Keratinocyte (primary cell): ENCODE results near the gene ARTN.

Experiments
- EZH2 ChIP-seq: IDR thresholded peaks from one replicate; pipeline ENCODE4 v1.6.1; 2012; ENCODE audit warnings: inconsistent platforms, mild to moderate bottlenecking, low read length, moderate library complexity
- TF ChIP-seq, protein P1 (sequence below), 3 experiments: IDR thresholded peaks in 1 of 3; conservative IDR thresholded peaks in 1 of 3; optimal IDR thresholded peaks in 1 of 3; 2 replicates in 2 of 3; 3 replicates in 1 of 3; pipeline versions ENCODE3 to v1.5.1; 2011; ENCODE audit warnings: low read length in 3 of 3, mild to moderate bottlenecking in 3 of 3, moderate library complexity in 2 of 3, control low read depth in 1 of 3, inconsistent platforms in 1 of 3; ENCODE audit not compliant: insufficient read depth in 2 of 3; ENCODE audit errors: extremely low read depth in 1 of 3

DNA sequence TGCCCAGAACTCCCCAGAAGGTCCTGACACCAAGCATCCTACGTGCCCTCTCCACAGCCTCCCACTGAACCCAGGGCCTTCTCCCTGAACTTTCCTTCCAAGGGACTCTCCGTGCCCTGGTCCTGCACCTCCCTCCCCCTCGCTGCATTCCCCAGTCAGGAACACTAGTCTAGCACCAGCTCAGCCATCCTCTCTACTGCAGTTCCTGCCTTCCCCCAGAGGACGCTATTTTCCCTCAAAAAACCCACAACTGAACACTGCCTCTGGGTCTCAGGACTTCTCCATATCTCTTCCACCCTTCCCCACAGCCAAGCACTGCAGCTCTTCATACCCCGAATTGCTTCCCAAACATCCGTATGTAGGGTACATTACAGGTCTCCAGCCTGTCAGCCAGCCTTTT, 12.6 kb upstream of the ARTN start:
- TF ChIP-seq, protein P1, sequence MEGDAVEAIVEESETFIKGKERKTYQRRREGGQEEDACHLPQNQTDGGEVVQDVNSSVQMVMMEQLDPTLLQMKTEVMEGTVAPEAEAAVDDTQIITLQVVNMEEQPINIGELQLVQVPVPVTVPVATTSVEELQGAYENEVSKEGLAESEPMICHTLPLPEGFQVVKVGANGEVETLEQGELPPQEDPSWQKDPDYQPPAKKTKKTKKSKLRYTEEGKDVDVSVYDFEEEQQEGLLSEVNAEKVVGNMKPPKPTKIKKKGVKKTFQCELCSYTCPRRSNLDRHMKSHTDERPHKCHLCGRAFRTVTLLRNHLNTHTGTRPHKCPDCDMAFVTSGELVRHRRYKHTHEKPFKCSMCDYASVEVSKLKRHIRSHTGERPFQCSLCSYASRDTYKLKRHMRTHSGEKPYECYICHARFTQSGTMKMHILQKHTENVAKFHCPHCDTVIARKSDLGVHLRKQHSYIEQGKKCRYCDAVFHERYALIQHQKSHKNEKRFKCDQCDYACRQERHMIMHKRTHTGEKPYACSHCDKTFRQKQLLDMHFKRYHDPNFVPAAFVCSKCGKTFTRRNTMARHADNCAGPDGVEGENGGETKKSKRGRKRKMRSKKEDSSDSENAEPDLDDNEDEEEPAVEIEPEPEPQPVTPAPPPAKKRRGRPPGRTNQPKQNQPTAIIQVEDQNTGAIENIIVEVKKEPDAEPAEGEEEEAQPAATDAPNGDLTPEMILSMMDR (optimal IDR thresholded peaks at IDR 0.05 in 1 of 3, IDR thresholded peaks at IDR 0.05 in 1 of 3, conservative IDR thresholded peaks at IDR 0.05 in 1 of 3; ENCODE audit: extremely low read depth in 1 of 3, insufficient read depth in 2 of 3, low read length in 3 of 3) = no peak
- TF ChIP-seq EZH2 = no peak
